Activated naive CD8-positive, alpha-beta T cell treated with anti-CD3 and anti-CD28 coated beads for 36 hours (primary cell): Measurements from ENCODE around the gene EVA1A. TPM values are rescaled to one million over a fixed set of nuclear protein-coding genes. Genes with fewer than 3 reads are reported as not detected.

ENCODE experiments used
- DNase-seq: peaks from one replicate; pipeline ENCODE4 v3.0.0; 2021
- H3K27ac Mint-ChIP-seq: one replicate; pipeline ENCODE4 v1.8.0; 2022; ENCODE audit warnings: mild to moderate bottlenecking, moderate library complexity, mixed read lengths
- H3K27me3 Mint-ChIP-seq: one replicate; pipeline ENCODE4 v1.8.0; 2022; ENCODE audit warnings: mild to moderate bottlenecking, mixed read lengths
- H3K36me3 Mint-ChIP-seq: one replicate; pipeline ENCODE4 v1.8.0; 2021; ENCODE audit warnings: mild to moderate bottlenecking, mixed read lengths
- H3K4me1 Mint-ChIP-seq: one replicate; pipeline ENCODE4 v1.8.0; 2021; ENCODE audit warnings: mixed read lengths
- H3K4me3 Mint-ChIP-seq: one replicate; pipeline ENCODE4 v1.8.0; 2022; ENCODE audit warnings: mild to moderate bottlenecking, moderate library complexity, mixed read lengths
- H3K9me3 Mint-ChIP-seq: one replicate; pipeline ENCODE4 v1.8.0; 2022; ENCODE audit warnings: mixed read lengths
- total RNA-seq, 2 experiments: library from RNA; stranded (reverse); gene quantifications; one replicate each; pipeline ENCODE4 v1.2.3, GENCODE V29; 2021

The EVA1A gene
- total RNA-seq, 2 experiments from 2014 or later, result 0.23 to 0.36 TPM

DNA sequence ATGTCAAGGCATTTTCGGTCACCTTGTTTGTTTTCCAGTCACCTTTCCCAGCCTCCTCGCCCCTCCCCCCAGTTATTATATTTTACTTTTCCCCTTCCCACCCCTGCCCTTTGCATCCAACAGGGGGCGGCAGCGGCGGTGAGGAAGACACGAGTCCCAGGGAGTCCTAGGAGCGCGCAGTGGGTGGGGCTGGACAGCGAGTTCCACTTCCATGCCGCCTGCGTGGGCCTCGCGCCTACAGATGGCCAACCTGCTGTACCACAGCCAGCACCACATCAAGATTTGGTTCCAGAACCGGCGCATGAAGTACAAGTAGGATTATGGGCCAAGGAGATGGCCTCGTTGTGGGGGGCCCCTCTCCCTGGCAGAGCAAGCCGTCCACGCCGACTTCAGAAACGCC lies 37.2 kb upstream of the EVA1A start:
- no peak for DNase-seq
- no peaks in the 10 kb centered on the region for H3K36me3 Mint-ChIP-seq
- no peak overlapping the region for H3K4me3 Mint-ChIP-seq
- H3K27me3 Mint-ChIP-seq, result no peaks in the 10 kb centered on the region
- no peaks in the 10 kb centered on the region for H3K4me1 Mint-ChIP-seq
- no peak overlapping the region for H3K27ac Mint-ChIP-seq
- no peaks in the 10 kb centered on the region for H3K9me3 Mint-ChIP-seq

- no peak overlapping the region for H3K4me3 Mint-ChIP-seq
- H3K4me1 Mint-ChIP-seq, result no peaks in the 10 kb centered on the region
- no peaks in the 10 kb centered on the region for H3K27me3 Mint-ChIP-seq
- no peaks in the 10 kb centered on the region for H3K36me3 Mint-ChIP-seq
- no peak overlapping the region for H3K27ac Mint-ChIP-seq
- no peak for DNase-seq
- no peaks in the 10 kb centered on the region for H3K9me3 Mint-ChIP-seq
Measured at GRCh38 chr2:75596784-75597183, 36.0 kb upstream of the EVA1A start.

DNA sequence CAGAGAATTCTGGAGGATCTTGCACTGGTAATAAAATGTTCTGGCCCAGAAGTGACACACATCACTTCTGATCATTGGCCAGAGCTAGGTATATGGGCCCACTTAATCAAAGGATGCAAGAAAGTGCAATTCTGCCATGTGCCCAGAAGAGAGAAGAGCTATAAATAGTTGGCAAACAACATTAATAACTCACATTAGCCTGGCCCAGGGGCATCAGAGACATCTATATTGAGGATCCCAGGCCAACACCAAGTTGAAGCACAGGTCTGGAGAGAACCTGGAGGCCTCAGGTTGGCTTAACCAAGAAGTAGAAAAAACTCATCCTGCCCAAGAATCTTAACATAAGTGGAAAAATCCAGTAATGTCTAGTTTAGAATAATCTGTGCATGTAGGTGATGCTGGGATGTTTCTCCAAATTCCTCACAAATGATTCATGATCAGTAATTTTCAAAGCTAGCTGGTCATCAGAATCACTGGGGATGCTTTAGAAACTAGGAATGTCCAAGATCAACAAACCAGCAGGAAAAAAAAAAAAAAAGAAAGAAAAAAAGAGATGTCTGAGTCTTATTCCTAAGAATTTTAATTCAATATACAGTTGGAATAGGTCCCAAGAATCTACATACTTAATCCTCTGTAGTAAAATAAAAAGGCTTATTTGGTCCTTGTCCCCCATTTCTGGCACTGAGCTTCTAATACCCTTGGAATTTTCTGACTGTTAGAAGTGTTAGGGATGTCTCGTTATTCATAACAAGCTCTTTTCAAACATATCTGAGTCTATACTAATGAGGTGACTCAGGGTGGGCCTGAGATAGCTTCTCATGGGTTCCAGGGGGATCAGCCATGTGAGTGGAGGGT lies 35.0 kb upstream of the EVA1A start:
- H3K9me3 Mint-ChIP-seq, result no peaks in the 10 kb centered on the region
- no peaks in the 10 kb centered on the region for H3K36me3 Mint-ChIP-seq
- no peaks in the 10 kb centered on the region for H3K27me3 Mint-ChIP-seq
- H3K27ac Mint-ChIP-seq, result no peak overlapping the region
- no peak for DNase-seq
- no peak overlapping the region for H3K4me3 Mint-ChIP-seq
- no peaks in the 10 kb centered on the region for H3K4me1 Mint-ChIP-seq

GRCh38 chr2:75594596-75594995 lies 33.9 kb upstream of the EVA1A start:
- H3K4me1 Mint-ChIP-seq, result no peaks in the 10 kb centered on the region
- H3K27ac Mint-ChIP-seq, result no peak overlapping the region
- no peaks in the 10 kb centered on the region for H3K9me3 Mint-ChIP-seq
- no peaks in the 10 kb centered on the region for H3K36me3 Mint-ChIP-seq
- H3K27me3 Mint-ChIP-seq, result no peaks in the 10 kb centered on the region
- H3K4me3 Mint-ChIP-seq, result no peak overlapping the region
- DNase-seq, result no peak

DNA sequence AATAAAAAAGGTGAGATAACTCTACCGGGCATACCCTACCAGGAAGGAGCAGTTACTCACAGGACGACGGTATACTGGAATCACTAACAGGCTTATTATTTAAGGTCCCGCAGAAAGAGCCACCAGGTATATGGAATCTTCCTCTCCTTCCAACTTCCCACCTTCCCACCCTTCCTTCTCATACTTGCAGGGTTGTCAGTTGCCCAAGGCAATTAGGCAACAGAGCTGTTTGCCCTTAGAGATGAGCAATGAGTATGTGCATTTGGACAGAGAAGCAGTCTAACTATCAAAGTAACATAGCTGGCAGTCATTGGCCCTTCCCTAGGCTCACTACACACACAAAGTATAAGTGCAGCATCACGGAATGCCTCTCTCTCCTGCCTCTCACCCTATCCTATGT lies 32.1 kb upstream of the EVA1A start:
- Mint-ChIP-seq H3K36me3 (no peaks in the 10 kb centered on the region), H3K4me1 (no peaks in the 10 kb centered on the region), H3K27me3 (peaks cover 3% of the 10 kb centered on the region), H3K27ac (no peak overlapping the region), H3K9me3 (no peaks in the 10 kb centered on the region), H3K4me3 (no peak overlapping the region)
- DNase-seq, result no peak

DNA sequence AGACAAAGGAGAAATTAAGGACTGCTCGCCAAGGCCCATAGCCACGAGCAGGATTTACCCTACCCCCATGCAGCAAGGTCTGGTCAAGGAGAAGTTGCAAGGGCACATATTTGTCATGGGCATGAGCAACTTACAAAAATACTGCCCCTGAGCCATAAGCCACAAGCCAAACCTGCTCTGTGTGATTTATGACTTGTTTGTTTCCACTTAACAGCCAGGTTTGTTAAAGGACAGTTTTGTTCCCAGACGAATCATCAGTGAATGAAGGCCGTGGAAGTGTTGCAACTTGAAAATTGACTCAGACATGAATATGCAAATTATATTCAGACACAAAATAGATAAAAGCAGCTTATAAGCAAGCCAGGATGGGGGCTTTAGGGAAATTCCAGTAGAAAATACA lies 31.3 kb upstream of the EVA1A start:
- H3K27me3 Mint-ChIP-seq, result peaks cover 3% of the 10 kb centered on the region
- no peaks in the 10 kb centered on the region for H3K9me3 Mint-ChIP-seq
- no peak overlapping the region for H3K27ac Mint-ChIP-seq
- H3K4me1 Mint-ChIP-seq, result no peaks in the 10 kb centered on the region
- no peak overlapping the region for H3K4me3 Mint-ChIP-seq
- no peaks in the 10 kb centered on the region for H3K36me3 Mint-ChIP-seq
- DNase-seq, result no peak

- Mint-ChIP-seq H3K27me3 (peaks cover 14% of the 10 kb centered on the region), H3K9me3 (no peaks in the 10 kb centered on the region), H3K4me3 (no peak overlapping the region), H3K4me1 (no peaks in the 10 kb centered on the region), H3K27ac (no peak overlapping the region), H3K36me3 (no peaks in the 10 kb centered on the region)
- no peak for DNase-seq
Measured at GRCh38 chr2:75589391-75590105, 28.8 kb upstream of the EVA1A start.

DNA sequence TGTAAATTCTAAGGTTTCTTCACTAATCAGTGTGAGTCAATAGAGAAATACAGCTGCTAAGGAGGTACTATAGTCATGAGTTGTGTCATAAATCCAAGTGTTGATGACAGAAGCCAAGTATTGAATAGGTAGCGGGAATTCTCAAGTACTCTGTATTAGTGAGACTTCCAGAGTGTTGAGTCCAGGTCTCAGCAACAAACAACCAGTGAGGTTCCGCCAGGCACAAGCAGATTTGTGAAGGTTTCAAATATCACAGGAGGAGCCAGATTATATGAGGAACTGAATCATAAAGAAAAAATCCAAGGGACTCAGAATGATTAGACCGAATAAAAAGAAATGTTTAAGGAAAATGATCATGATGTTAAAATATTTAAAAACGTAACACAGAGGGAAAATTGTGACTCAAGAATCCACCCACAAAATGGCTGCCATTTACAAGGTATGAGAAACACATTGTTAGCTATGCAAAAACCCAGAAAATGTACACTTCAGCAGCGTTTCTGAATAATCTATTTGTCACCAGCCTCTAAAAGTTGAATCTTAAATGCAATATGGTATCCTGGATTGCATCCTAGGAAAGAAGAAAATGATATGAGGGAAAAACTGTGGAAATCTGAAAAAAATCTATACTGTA lies 27.3 kb upstream of the EVA1A start:
- Mint-ChIP-seq H3K27ac (no peak overlapping the region), H3K36me3 (no peaks in the 10 kb centered on the region), H3K27me3 (peaks cover 23% of the 10 kb centered on the region), H3K4me1 (no peaks in the 10 kb centered on the region), H3K4me3 (no peak overlapping the region), H3K9me3 (no peaks in the 10 kb centered on the region)
- no peak for DNase-seq

DNA sequence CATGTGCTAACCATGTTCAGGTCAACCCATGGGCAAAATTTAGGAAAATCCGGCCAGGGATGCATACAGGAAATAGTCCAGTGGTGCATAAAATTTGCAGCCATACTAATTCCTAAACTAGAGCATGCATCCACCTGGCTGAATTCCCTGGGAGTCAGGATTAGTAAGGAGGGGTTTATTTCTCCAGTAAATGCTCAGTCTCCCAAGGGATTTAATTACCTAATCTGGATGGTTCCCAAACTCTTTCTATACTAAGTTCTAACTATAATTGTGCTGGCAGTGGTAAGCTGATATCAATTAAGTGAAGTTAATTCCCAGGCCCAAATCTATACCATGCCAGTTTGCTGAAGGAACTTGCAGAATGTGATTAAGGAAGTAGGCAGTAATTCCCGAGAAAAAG lies 26.2 kb upstream of the EVA1A start:
- no peak overlapping the region for H3K4me3 Mint-ChIP-seq
- no peaks in the 10 kb centered on the region for H3K9me3 Mint-ChIP-seq
- no peaks in the 10 kb centered on the region for H3K36me3 Mint-ChIP-seq
- H3K27me3 Mint-ChIP-seq, result peaks cover 23% of the 10 kb centered on the region
- no peak for DNase-seq
- H3K4me1 Mint-ChIP-seq, result no peaks in the 10 kb centered on the region
- H3K27ac Mint-ChIP-seq, result no peak overlapping the region

DNA sequence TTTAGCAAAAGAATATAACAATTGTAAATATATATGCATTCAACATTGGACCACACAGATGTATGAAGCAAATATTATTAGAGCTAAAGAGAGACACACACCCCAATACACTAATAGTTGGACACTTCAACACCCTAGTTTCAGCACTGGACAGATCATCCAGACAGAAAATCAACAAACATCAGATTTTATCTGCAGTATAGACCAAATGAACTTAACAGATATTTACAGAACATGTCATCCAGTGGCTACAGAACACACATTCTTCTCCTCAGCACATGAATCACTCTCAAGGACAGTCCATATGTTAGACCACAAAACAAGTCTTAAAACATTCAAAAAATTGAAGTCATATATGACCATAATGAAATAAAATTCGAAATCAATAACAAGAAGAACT lies 22.1 kb upstream of the EVA1A start:
- H3K27me3 Mint-ChIP-seq, result peaks cover 38% of the 10 kb centered on the region

DNA sequence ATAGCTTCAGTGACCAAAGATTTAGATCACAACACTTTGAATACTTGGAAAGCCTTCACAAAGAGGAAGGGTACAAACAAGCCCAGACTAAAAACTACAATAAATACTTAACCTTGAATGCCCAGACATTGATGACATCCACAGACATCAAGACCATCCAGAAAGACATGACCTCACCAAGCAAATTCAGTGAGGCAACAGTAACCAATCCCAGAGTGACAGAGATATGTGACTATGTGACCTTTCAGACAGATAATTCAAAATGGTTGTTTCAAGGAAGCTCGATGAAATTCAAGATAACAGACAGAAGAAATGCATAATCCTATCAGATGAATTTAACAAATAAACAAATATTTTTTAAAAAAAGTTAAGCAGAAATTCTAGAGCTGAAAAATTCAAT lies 19.9 kb upstream of the EVA1A start:
- H3K9me3 Mint-ChIP-seq, result no peaks in the 10 kb centered on the region
- no peaks in the 10 kb centered on the region for H3K36me3 Mint-ChIP-seq
- no peak for DNase-seq
- peaks cover 35% of the 10 kb centered on the region for H3K27me3 Mint-ChIP-seq
- no peak overlapping the region for H3K27ac Mint-ChIP-seq
- H3K4me1 Mint-ChIP-seq, result no peaks in the 10 kb centered on the region
- no peak overlapping the region for H3K4me3 Mint-ChIP-seq

More for the DNA sequence above, 22.1 kb upstream of the EVA1A start:
- DNase-seq, result no peak
- Mint-ChIP-seq H3K36me3 (no peaks in the 10 kb centered on the region), H3K4me1 (no peaks in the 10 kb centered on the region), H3K27ac (no peak overlapping the region), H3K4me3 (no peak overlapping the region), H3K9me3 (no peaks in the 10 kb centered on the region)

- Mint-ChIP-seq H3K27ac (no peak overlapping the region), H3K4me1 (no peaks in the 10 kb centered on the region), H3K9me3 (no peaks in the 10 kb centered on the region)
Measured at GRCh38 chr2:75580156-75580555, 19.4 kb upstream of the EVA1A start.

DNA sequence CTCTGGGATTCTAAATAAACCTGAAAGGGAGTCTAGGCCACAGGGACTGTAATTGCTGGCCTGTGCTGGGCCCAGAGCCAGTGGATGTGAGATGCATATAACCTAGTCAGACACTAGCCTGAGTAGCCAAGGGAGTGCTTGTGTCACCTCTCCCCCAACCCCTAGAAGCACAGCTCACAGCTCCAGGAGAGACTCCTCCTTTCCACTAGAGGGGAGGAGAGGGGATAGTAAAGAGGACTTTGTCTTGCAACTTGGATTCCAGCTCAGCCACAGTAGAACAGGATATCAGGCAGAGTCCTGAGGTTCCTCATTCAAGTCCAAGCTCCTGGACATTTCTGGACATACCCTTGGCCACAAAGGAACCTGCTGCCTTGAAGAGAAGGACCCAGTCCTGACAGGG lies 18.4 kb upstream of the EVA1A start:
- no peaks in the 10 kb centered on the region for H3K9me3 Mint-ChIP-seq
- no peak overlapping the region for H3K27ac Mint-ChIP-seq
- peaks cover 33% of the 10 kb centered on the region for H3K27me3 Mint-ChIP-seq
- no peaks in the 10 kb centered on the region for H3K36me3 Mint-ChIP-seq
- no peak for DNase-seq
- no peaks in the 10 kb centered on the region for H3K4me1 Mint-ChIP-seq
- H3K4me3 Mint-ChIP-seq, result no peak overlapping the region

More at GRCh38 chr2:75580156-75580555, 19.4 kb upstream of the EVA1A start:
- Mint-ChIP-seq H3K36me3 (no peaks in the 10 kb centered on the region), H3K27me3 (peaks cover 36% of the 10 kb centered on the region), H3K4me3 (no peak overlapping the region)
- no peak for DNase-seq

GRCh38 chr2:75577280-75577679 lies 16.5 kb upstream of the EVA1A start:
- Mint-ChIP-seq H3K4me1 (peaks cover 4% of the 10 kb centered on the region), H3K36me3 (no peaks in the 10 kb centered on the region), H3K27ac (no peak overlapping the region)

GRCh38 chr2:75574106-75574505 lies 13.4 kb upstream of the EVA1A start:
- Mint-ChIP-seq H3K36me3 (no peaks in the 10 kb centered on the region), H3K4me3 (no peak overlapping the region), H3K9me3 (no peaks in the 10 kb centered on the region), H3K27me3 (peaks cover 29% of the 10 kb centered on the region), H3K4me1 (peaks cover 9% of the 10 kb centered on the region), H3K27ac (no peak overlapping the region)
- no peak for DNase-seq

More at GRCh38 chr2:75577280-75577679, 16.5 kb upstream of the EVA1A start:
- H3K9me3 Mint-ChIP-seq, result no peaks in the 10 kb centered on the region
- peaks cover 27% of the 10 kb centered on the region for H3K27me3 Mint-ChIP-seq
- DNase-seq, result no peak
- H3K4me3 Mint-ChIP-seq, result no peak overlapping the region
